Spleen (tissue), 11 donors: ENCODE measurements around the gene AKAP6. TPM values are rescaled to one million over a fixed set of nuclear protein-coding genes. Genes with fewer than 3 reads are reported as not detected.

ENCODE experiments used
- DNase-seq: peaks from one replicate; pipeline ENCODE4 v3.0.0-alpha.2; 2020
- H3K27ac ChIP-seq, 8 donors: fragments of 200-600 bp; sonication (generic) in 7 of 8; 1 replicate in 4 of 8; 2 replicates in 4 of 8; pipeline versions ENCODE4 v1.5.0 to v1.8.0; 2016 to 2021; ENCODE audit warnings: inconsistent platforms in 4 of 8, mild to moderate bottlenecking in 4 of 8, moderate library complexity in 1 of 8
- H3K27me3 ChIP-seq, 7 donors: fragments of 200-600 bp; sonication (generic) in 6 of 7; replicated peaks in 1 of 7; 1 replicate in 4 of 7; 2 replicates in 3 of 7; pipeline versions ENCODE4 v1.5.0 to v1.8.0; 2016 to 2021; ENCODE audit warnings: inconsistent platforms in 3 of 7, mild to moderate bottlenecking in 1 of 7
- H3K36me3 ChIP-seq, 6 donors: fragments of 200-600 bp; sonication (generic) in 5 of 6; 1 replicate in 4 of 6; 2 replicates in 2 of 6; pipeline versions ENCODE4 v1.5.0 to v1.8.0; 2016 to 2021; ENCODE audit warnings: inconsistent platforms in 2 of 6
- H3K4me1 ChIP-seq, 6 donors: fragments of 200-600 bp; sonication (generic) in 5 of 6; 1 replicate in 3 of 6; 2 replicates in 3 of 6; pipeline versions ENCODE4 v1.5.0 to v1.8.0; 2016 to 2021; ENCODE audit warnings: inconsistent platforms in 3 of 6
- H3K4me3 ChIP-seq, 8 donors: fragments of 200-600 bp; sonication (generic) in 7 of 8; 1 replicate in 4 of 8; 2 replicates in 4 of 8; pipeline versions ENCODE4 v1.5.0 to v1.8.0; 2016 to 2021; ENCODE audit warnings: inconsistent platforms in 4 of 8, mild to moderate bottlenecking in 4 of 8, moderate library complexity in 2 of 8
- H3K9me3 ChIP-seq, 8 donors: fragments of 200-600 bp; sonication (generic) in 7 of 8; 1 replicate in 4 of 8; 2 replicates in 4 of 8; pipeline versions ENCODE4 v1.5.0 to v1.8.0; 2016 to 2021; ENCODE audit warnings: inconsistent platforms in 4 of 8
- CTCF ChIP-seq, 11 experiments: fragments of 200-600 bp in 7 of 11; fragments of 450-650 bp in 4 of 11; sonication (generic) in 4 of 11; IDR thresholded peaks in 8 of 11; conservative IDR thresholded peaks in 3 of 11; 1 replicate in 7 of 11; 2 replicates in 4 of 11; pipeline versions ENCODE4 v1.4.0 to v1.8.0; 2016 to 2021; ENCODE audit warnings: antibody characterized with exemption in 11 of 11, inconsistent platforms in 4 of 11, mild to moderate bottlenecking in 1 of 11
- POLR2A ChIP-seq, 3 donors: fragments of 450-650 bp; IDR thresholded peaks; one replicate each; pipeline ENCODE4 v1.5.1; 2017; ENCODE audit warnings: antibody characterized with exemption in 3 of 3, mild to moderate bottlenecking in 1 of 3
- POLR2AphosphoS5 ChIP-seq, 3 donors: sonication (generic); formaldehyde crosslinking; IDR thresholded peaks; one replicate each; pipeline ENCODE4 v1.5.1; 2017; ENCODE audit warnings: antibody characterized with exemption in 3 of 3
- WGBS, 5 donors: extraction: QIAGEN DNeasy Blood & Tissue Kit in 3 of 5; methylation state at CpG; one replicate each; pipeline versions ENCODE4 v1.1.5 to v1.1.7; 2013 to 2018; 5-methylcytosine and 5-hydroxymethylcytosine counted together
- intact Hi-C: fragments of 100-400 bp; cut with DNase I; formaldehyde crosslinking; loops from one replicate; pipeline ENCODE4 v1.15.0; 2023; ENCODE audit warnings: low total_unique reads
- polyA plus RNA-seq, 3 donors: library from polyadenylated mRNA; stranded (reverse); fragments of 200-250 nt; gene quantifications; one replicate each; pipeline ENCODE4 v1.2.1, GENCODE V29; 2013
- total RNA-seq, 7 donors: library from RNA; depleted of rRNA in 3 of 7; stranded (reverse); fragments of >200 nt in 3 of 7; fragmentation: NEBNext Ultra II Directional in 4 of 7; extraction: Animal tissue kit (Norgen Biotek cat#: 25700) in 4 of 7; gene quantifications; one replicate each; pipeline versions ENCODE4 v1.1.0 to v1.2.1, GENCODE V29; 2016 to 2021
- donor health status: healthy with polysubstance abuse.
- donor health status: DM: no; HTN: no; CAD: no; lungs with moderate emphysema.
- donor health status: DM: no; HTN: no; CAD: no.
- donor health status: Bipolar disorder and iron deficiency.
- donor health status: healthy.
- donor health status: DM: no; HTN: no; CAD: no.
- donor health status: DM: yes; HTN: yes; CAD: no.

AKAP6 gene
- total and polyA plus RNA-seq, 10 donors: 0.20 to 12.1 (median 4.8) TPM

- WGBS, 5 donors: 74 to 90% (median 81%) methylated on average over 1 of the region's 1 CpG
- TF ChIP-seq POLR2AphosphoS5 (IDR thresholded peaks at IDR 0.05) (no peak), POLR2A (IDR thresholded peaks at IDR 0.05) (no peak), CTCF (IDR thresholded peaks at IDR 0.05 in 8 of 11, conservative IDR thresholded peaks at IDR 0.05 in 3 of 11) (no peak)
- Histone ChIP-seq H3K36me3 (no peaks in the 10 kb centered on the region), H3K9me3 (peaks cover 0 to 10% (median 0%) of the 10 kb centered on the region in 8 donors), H3K27me3 (peaks cover 0 to 4% (median 0%) of the 10 kb centered on the region in 7 donors), H3K4me3 (no peak overlapping the region), H3K27ac (no peak overlapping the region), H3K4me1 (no peaks in the 10 kb centered on the region)
- no peak for DNase-seq
- intact Hi-C loops: no loop called here
Observed at GRCh38 chr14:32393119-32393518, 64.0 kb downstream of the AKAP6 start.

- Histone ChIP-seq H3K36me3 (no peaks in the 10 kb centered on the region), H3K27me3 (peaks cover 0 to 4% (median 0%) of the 10 kb centered on the region in 7 donors), H3K4me1 (no peaks in the 10 kb centered on the region), H3K9me3 (peaks cover 0 to 7% (median 0%) of the 10 kb centered on the region in 8 donors), H3K27ac (no peak overlapping the region), H3K4me3 (no peak overlapping the region)
- TF ChIP-seq CTCF (IDR thresholded peaks at IDR 0.05 in 8 of 11, conservative IDR thresholded peaks at IDR 0.05 in 3 of 11): no peak
- TF ChIP-seq POLR2AphosphoS5 (IDR thresholded peaks at IDR 0.05): no peak
- TF ChIP-seq POLR2A (IDR thresholded peaks at IDR 0.05): no peak
- intact Hi-C loops: no loop called here
- WGBS, 5 donors: 65 to 89% (median 79%) methylated on average over 1 of the region's 1 CpG
- DNase-seq: no peak
Observed at GRCh38 chr14:32394038-32394437, 64.9 kb downstream of the AKAP6 start.

- Histone ChIP-seq H3K27ac (no peak overlapping the region), H3K4me3 (no peak overlapping the region), H3K4me1 (no peaks in the 10 kb centered on the region), H3K27me3 (no peaks in the 10 kb centered on the region), H3K9me3 (peaks cover 0 to 3% (median 0%) of the 10 kb centered on the region in 8 donors), H3K36me3 (no peaks in the 10 kb centered on the region)
- intact Hi-C loops: no loop called here
- DNase-seq: no peak
- no peak for TF ChIP-seq POLR2A (IDR thresholded peaks at IDR 0.05)
- no peak for TF ChIP-seq CTCF (IDR thresholded peaks at IDR 0.05 in 8 of 11, conservative IDR thresholded peaks at IDR 0.05 in 3 of 11)
- TF ChIP-seq POLR2AphosphoS5 (IDR thresholded peaks at IDR 0.05): no peak
Observed at GRCh38 chr14:32396885-32397284, 67.8 kb downstream of the AKAP6 start.

- Histone ChIP-seq H3K9me3 (no peaks in the 10 kb centered on the region), H3K4me3 (no peak overlapping the region), H3K36me3 (no peaks in the 10 kb centered on the region), H3K4me1 (no peaks in the 10 kb centered on the region), H3K27me3 (no peaks in the 10 kb centered on the region), H3K27ac (no peak overlapping the region)
- TF ChIP-seq CTCF (IDR thresholded peaks at IDR 0.05 in 8 of 11, conservative IDR thresholded peaks at IDR 0.05 in 3 of 11) (no peak), POLR2A (IDR thresholded peaks at IDR 0.05) (no peak), POLR2AphosphoS5 (IDR thresholded peaks at IDR 0.05) (no peak)
- intact Hi-C loops: no loop called here
- DNase-seq: no peak
Observed at GRCh38 chr14:32397861-32398640, 69.0 kb downstream of the AKAP6 start.
